ENCODE measurements around the gene KIF21A.

Gene KIF21A

GRCh38 chr12:39331539-39332261 lies 111.2 kb downstream of the KIF21A start:
- Histone ChIP-seq H3K4me3 (no peak overlapping the region), H3K9ac (no peak overlapping the region), H3K27me3 (no peaks in the 10 kb centered on the region), H3K4me2 (no peak overlapping the region), H3K36me3 (no peaks in the 10 kb centered on the region), H3K27ac (no peak overlapping the region), H4K20me1 (no peaks in the 10 kb centered on the region), H3K4me1 (no peaks in the 10 kb centered on the region), H3K9me3 (no peaks in the 10 kb centered on the region)
- TF ChIP-seq Cebpa-rat (IDR thresholded peaks at IDR 0.05), result no peak

- Histone ChIP-seq H3K9me3 (no peaks in the 10 kb centered on the region), H3K9ac (no peak overlapping the region), H3K4me1 (no peaks in the 10 kb centered on the region), H3K36me3 (no peaks in the 10 kb centered on the region), H4K20me1 (no peaks in the 10 kb centered on the region), H3K27ac (no peak overlapping the region), H3K27me3 (no peaks in the 10 kb centered on the region), H3K4me2 (no peak overlapping the region), H3K4me3 (no peak overlapping the region)
- TF ChIP-seq Cebpa-rat (IDR thresholded peaks at IDR 0.05), result no peak
These were observed 113.0 kb downstream of the KIF21A start for GRCh38 chr12:39329876-39330275.

- TF ChIP-seq Cebpa-rat (IDR thresholded peaks at IDR 0.05), result no peak
- Histone ChIP-seq H3K36me3 (no peaks in the 10 kb centered on the region), H4K20me1 (no peaks in the 10 kb centered on the region), H3K4me2 (no peak overlapping the region), H3K4me1 (no peaks in the 10 kb centered on the region), H3K27ac (no peak overlapping the region), H3K9ac (no peak overlapping the region), H3K27me3 (no peaks in the 10 kb centered on the region), H3K4me3 (no peak overlapping the region), H3K9me3 (no peaks in the 10 kb centered on the region)
These were observed 113.9 kb downstream of the KIF21A start for GRCh38 chr12:39329018-39329417.

- no peaks in the 10 kb centered on the region for H3K27me3 ChIP-seq
- H3K9me3 ChIP-seq, result no peaks in the 10 kb centered on the region
- no peaks in the 10 kb centered on the region for H3K4me1 ChIP-seq
- H4K20me1 ChIP-seq, result no peaks in the 10 kb centered on the region
- H3K9ac ChIP-seq, result no peak overlapping the region
- no peaks in the 10 kb centered on the region for H3K36me3 ChIP-seq
- no peak overlapping the region for H3K4me3 ChIP-seq
- no peak overlapping the region for H3K4me2 ChIP-seq
- no peak for TF ChIP-seq Cebpa-rat (IDR thresholded peaks at IDR 0.05)
- no peak overlapping the region for H3K27ac ChIP-seq
These were observed 115.0 kb downstream of the KIF21A start for GRCh38 chr12:39327965-39328364.

- H3K4me3 ChIP-seq, result no peak overlapping the region
- no peaks in the 10 kb centered on the region for H3K4me1 ChIP-seq
- no peaks in the 10 kb centered on the region for H3K27me3 ChIP-seq
- H4K20me1 ChIP-seq, result no peaks in the 10 kb centered on the region
- no peak overlapping the region for H3K4me2 ChIP-seq
- H3K27ac ChIP-seq, result no peak overlapping the region
- H3K9me3 ChIP-seq, result no peaks in the 10 kb centered on the region
- H3K36me3 ChIP-seq, result no peaks in the 10 kb centered on the region
- no peak for TF ChIP-seq Cebpa-rat (IDR thresholded peaks at IDR 0.05)
- H3K9ac ChIP-seq, result no peak overlapping the region
These were observed 115.4 kb downstream of the KIF21A start for GRCh38 chr12:39327510-39327909.

- no peaks in the 10 kb centered on the region for H3K36me3 ChIP-seq
- no peak for TF ChIP-seq Cebpa-rat (IDR thresholded peaks at IDR 0.05)
- no peaks in the 10 kb centered on the region for H4K20me1 ChIP-seq
- no peak overlapping the region for H3K4me2 ChIP-seq
- no peak overlapping the region for H3K9ac ChIP-seq
- H3K4me3 ChIP-seq, result no peak overlapping the region
- no peaks in the 10 kb centered on the region for H3K27me3 ChIP-seq
- H3K9me3 ChIP-seq, result no peaks in the 10 kb centered on the region
- H3K4me1 ChIP-seq, result no peaks in the 10 kb centered on the region
- no peak overlapping the region for H3K27ac ChIP-seq
These were observed 123.7 kb downstream of the KIF21A start for GRCh38 chr12:39319180-39319579.

- H3K4me1 ChIP-seq, result no peaks in the 10 kb centered on the region
These were observed 128.4 kb downstream of the KIF21A start for GRCh38 chr12:39314547-39314946.

GRCh38 chr12:39309516-39309915 lies 133.4 kb downstream of the KIF21A start:
- Histone ChIP-seq H4K20me1 (no peaks in the 10 kb centered on the region), H3K4me2 (no peak overlapping the region), H3K27ac (no peak overlapping the region), H3K4me1 (no peaks in the 10 kb centered on the region), H3K27me3 (no peaks in the 10 kb centered on the region), H3K4me3 (no peak overlapping the region), H3K36me3 (0 out of 2 replicates have a peak, but pooled peaks cover 4% of the 10 kb centered on the region), H3K9me3 (no peaks in the 10 kb centered on the region), H3K9ac (no peak overlapping the region)
- no peak for TF ChIP-seq Cebpa-rat (IDR thresholded peaks at IDR 0.05)

More at GRCh38 chr12:39314547-39314946, 128.4 kb downstream of the KIF21A start:
- no peaks in the 10 kb centered on the region for H3K9me3 ChIP-seq
- no peak overlapping the region for H3K9ac ChIP-seq
- no peak overlapping the region for H3K4me2 ChIP-seq
- H3K4me3 ChIP-seq, result no peak overlapping the region
- no peaks in the 10 kb centered on the region for H3K36me3 ChIP-seq
- H4K20me1 ChIP-seq, result no peaks in the 10 kb centered on the region
- no peak for TF ChIP-seq Cebpa-rat (IDR thresholded peaks at IDR 0.05)
- H3K27ac ChIP-seq, result no peak overlapping the region
- no peaks in the 10 kb centered on the region for H3K27me3 ChIP-seq

GRCh38 chr12:39301422-39301821 lies 141.5 kb downstream of the KIF21A start:
- Histone ChIP-seq H3K9ac (no peak overlapping the region), H3K27me3 (no peaks in the 10 kb centered on the region), H4K20me1 (no peaks in the 10 kb centered on the region), H3K27ac (no peak overlapping the region), H3K4me2 (no peak overlapping the region), H3K36me3 (0 out of 2 replicates have a peak, but pooled peaks cover 4% of the 10 kb centered on the region), H3K4me3 (no peak overlapping the region), H3K4me1 (no peaks in the 10 kb centered on the region), H3K9me3 (no peaks in the 10 kb centered on the region)
- TF ChIP-seq Cebpa-rat (IDR thresholded peaks at IDR 0.05), result no peak

GRCh38 chr12:39300799-39301198 lies 142.1 kb downstream of the KIF21A start:
- Histone ChIP-seq H3K27ac (no peak overlapping the region), H3K27me3 (no peaks in the 10 kb centered on the region), H3K9me3 (no peaks in the 10 kb centered on the region), H3K4me1 (no peaks in the 10 kb centered on the region), H3K4me3 (no peak overlapping the region), H3K36me3 (0 out of 2 replicates have a peak, but pooled peaks cover 4% of the 10 kb centered on the region), H3K4me2 (no peak overlapping the region), H3K9ac (no peak overlapping the region), H4K20me1 (no peaks in the 10 kb centered on the region)
- TF ChIP-seq Cebpa-rat (IDR thresholded peaks at IDR 0.05), result no peak
